Measurements from ENCODE around the gene OBSL1.

OBSL1 gene

DNA sequence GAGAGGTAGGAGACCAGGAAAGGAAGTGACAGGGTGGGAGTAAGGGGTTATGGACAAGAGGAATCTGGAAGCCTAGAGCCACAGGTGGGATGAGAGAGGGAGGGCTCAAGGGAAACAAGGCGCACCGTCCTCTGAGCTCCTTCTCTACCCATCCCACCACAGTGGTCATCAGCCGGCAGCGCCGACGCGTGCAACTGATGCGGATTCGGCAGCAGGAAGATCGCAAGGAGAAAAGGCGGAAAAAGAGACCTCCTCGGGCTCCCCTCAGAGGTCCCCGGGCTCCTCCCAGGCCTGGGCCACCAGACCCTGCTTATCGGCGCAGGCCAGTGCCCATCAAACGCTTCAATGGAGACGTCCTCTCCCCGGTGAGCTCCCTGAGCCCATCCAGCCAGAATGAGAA, 22.3 kb downstream of the OBSL1 start:
- DNase-seq: no peak

DNA sequence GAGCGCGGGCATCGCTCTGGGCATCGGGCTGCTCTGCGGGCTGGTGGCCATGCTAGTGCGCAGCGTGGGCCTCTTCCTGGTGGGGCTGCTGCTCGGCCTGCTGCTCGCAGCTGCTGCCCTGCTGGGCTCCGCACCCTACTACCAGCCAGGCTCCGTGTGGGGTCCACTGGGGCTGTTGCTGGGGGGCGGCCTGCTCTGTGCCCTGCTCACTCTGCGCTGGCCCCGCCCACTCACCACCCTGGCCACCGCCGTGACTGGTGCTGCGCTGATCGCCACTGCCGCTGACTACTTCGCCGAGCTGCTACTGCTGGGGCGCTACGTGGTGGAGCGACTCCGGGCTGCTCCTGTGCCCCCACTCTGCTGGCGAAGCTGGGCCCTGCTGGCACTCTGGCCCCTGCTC, 23.7 kb downstream of the OBSL1 start:
- no peak for DNase-seq

DNA sequence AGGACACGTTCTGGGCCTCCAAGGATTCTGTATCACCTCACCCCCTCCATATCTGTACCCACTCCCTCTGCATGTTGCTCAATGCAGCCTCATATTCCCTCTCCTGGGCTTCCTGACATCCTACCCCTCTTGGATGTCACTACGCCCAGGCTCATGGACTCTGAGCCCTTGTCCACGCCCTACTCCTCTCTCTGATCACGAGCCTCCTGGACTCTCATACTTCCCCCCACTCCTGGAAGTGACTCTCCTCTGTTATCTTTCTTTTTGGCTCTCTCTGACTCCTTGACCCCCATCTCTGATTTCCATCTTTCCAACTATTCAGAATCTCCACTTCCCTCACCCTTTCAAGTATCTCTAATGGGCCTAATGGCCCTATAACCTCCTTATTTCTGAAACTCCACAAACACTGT, 25.4 kb downstream of the OBSL1 start:
- DNase-seq: no peak

DNA sequence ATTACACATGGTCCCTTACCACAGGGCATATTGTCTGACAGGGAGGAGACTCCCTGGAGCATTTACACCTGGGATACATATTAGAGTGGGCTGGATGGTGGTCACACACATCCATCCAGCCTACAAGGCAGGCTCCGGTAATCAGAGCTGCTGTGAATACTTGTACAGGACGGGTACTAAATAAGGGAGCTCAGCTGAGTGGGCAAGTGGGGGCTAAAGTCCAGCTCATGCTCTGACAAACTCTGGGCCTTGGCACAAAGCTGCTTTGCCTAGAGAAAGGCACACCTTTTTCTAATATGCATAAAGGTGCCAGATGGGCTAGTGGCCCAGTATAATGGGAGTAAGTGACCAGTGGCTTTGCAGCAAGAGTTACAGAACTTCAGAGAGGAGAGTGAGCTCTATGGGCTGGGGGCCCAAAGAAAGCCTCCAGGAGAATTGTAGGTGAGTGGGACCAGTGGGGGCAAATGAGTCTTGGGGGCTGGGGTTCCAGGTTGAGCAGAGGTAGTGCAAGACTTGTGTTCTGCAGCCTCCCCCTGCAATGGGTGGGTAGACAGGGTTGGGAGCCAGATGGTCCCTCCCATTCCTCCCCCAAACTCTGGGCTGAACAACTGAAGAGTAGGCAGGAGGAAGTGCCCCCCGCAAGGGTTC, 25.9 kb downstream of the OBSL1 start:
- DNase-seq: no peak

DNA sequence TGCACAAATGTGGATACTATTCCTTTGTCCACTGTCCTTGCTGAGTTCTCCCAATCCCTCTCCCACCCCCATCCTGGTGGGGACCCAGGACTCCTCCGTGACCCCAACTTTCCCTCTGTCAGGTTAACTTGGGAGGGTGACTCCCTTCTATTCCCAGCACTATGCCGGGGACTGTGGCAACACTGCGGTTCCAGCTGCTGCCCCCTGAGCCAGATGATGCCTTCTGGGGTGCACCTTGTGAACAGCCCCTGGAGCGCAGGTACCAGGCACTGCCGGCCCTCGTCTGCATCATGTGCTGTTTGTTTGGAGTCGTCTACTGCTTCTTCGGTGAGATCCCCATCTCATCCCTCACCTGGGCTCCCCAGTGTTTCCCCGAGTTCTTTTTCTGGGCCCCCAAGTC, 26.8 kb downstream of the OBSL1 start:
- no peak for DNase-seq

DNA sequence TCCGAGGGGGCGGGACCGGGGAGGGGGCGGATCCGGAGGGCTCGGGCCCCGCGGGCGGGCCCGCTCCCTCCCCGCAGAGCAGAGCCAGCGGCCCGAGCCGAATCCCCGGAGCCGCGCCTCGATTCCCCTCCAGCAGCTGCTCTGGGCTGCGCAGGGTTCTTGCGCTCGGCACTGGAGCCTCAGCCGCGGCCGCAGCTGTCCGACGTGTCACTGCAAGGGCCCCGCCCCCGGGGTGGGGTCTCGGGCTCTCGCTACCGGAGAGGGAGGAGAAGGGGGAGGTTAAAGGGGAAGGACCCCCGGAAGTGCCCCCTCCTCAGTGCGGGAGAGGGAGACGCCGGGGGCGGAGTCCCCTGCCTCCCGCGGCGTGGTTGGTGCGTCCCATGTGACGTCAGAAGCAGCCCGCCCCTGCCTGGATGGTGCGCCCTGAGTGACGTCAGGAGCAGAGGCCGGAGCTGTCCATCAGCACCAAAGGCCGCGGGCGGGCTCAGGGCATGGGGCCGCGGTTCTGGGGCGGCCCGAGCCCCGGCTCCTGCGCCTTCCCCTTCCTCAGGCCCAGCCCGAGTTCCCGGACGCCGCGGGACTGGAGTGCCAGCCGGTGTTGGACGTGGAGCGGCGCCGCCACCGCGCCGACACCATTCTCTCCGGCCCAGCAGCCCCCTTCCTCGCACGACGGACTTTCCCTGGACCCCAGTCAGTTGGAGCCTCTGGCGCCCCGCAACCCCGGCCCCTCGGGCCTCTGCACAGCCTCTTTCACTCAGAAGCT, 27.6 kb downstream of the OBSL1 start, which contains the start of the genes CHPF and TMEM198:
CHPF (minus strand) TSS at position 214 of the 763 bp plus-strand sequence. CDS start 271 bp downstream, outside the sequence.
TMEM198 (plus strand) TSS at position 433 of the 763 bp plus-strand sequence. CDS start 700 bp downstream, outside the sequence.
- peak; percentile 96 to 98 for DNase-seq

DNA sequence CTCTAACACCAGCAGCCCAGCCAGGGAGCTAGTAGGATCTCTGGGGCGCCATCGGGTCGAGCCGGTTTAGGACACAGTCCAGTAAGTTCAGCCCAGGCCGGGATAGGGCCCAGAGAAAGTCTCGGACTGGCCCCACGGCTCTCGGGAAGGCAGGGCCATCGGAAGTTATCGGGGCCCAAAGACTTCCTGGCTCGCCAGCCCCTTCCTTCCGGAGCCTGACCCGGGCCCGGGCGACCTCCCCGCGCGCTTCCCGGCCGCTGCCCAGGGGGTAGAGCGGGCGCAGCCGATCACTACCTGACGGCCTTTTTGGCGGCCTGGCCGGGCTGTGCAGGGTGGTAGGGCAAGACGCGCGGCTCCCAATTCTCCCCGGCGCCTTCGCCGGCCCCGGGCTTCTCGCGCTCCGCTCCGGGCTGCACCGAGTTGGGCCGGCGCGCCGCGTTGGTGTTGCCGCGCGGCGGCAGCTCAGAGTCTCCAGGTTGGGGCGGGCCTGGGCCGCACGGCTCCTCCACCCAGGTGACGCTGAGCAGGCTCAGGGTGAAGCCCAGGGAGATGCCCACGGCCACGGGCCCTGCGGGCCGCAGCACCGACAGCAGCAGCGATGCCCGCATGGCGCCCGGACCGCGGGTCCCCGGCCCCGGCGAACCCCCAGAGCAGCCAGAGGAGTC, 28.3 kb downstream of the OBSL1 start:
- DNase-seq: peak in 1 of 2 experiments; percentile 20

DNA sequence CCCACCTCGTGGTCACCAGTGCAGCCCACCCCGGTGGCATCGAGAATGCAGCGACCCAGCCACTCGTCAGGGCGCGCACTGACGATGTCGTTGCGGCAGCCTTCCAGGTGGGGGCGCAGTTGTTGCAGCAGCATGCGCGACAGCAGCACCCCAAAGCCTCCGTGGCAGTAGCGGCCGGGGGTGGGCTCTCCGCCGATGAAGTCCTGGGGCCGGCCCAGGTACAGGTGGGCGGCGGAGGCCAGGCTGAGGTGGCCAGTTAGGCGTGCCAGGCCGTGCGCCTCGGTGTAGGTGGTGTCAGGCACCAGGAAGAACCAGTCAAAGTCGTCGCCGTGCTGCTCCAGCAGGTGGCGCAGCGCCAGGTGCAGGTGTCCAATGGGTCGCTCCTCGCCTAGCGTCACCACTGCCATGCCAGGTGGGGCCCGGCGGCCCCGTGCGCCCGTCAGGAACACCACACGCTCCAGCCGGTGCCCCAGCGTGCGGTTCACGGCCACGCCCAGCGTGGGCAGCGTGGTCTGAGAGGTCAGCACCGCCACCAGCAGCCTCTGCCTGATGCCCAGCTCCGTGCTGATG, 29.6 kb downstream of the OBSL1 start:
- peak; percentile 56 to 77 for DNase-seq

DNA sequence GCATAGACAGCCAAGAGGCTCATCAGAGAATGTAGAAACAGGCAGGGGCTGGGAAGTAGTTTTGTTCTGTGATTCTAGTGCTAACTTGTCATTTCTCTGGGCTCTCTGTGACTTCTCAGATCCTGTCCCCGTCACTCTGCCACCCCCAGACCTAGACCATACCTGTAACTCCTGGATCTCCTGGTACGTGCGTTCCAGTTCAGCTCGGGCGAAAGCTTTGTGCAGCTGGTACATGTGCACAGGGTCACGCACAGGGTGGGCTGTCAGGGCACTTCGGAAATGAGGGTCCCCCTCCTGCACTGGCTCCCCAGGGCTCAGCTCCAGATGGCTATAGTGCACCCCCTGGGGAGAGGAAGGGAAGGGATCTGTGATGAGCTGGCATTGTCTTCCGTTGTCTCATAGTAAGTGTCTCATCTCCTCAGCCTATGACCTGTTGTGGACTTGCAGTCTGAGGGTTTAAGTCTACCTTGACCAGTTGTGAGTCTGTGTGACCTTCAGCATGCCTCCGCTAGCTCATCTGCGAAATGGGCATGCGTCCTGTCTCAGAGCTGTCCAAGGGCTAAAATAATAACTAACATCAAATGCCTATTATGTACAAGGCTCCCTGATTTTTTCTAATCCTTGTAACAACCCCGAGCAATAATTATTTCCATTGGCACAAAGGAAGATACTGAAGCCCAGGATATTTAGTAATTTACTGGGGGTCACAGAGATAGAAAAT, 30.4 kb downstream of the OBSL1 start:
- no peak for DNase-seq

DNA sequence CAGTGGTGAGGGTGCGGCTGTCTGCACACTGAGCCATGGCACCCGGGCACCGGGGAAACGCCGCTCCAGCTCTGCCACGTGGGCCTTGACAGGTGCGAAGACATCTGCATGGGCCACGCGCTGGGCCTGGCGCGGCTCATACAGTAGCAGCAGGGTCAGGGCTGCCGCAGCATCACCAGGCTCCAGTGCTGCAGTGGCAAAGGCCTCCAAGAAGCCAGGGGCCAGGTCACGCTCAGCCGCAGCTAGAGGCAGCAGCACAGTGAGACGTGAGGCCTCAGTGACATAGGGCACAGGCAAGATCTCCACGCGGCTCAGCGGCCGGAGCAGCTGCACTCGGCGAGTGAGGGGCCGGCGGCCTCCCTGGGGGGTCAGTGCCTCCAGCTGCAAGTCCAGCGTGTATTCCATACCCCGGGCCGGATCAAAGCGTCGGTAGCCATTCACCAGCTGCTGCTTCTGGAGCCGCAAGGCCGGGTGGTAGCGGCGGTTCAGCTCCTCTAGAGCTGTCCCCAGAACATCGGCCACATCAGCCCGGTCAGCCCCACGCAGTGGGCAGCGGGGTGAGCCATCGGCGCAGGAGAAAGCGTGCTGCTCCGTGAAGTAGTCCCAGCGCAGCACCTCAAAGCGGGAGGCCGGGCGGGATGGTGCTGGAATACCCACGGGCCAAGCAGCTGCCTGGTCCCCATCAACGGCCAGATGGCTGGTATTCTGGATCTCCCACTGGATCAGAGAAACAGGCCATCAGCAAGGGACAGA, 31.2 kb downstream of the OBSL1 start:
- no peak for DNase-seq

DNA sequence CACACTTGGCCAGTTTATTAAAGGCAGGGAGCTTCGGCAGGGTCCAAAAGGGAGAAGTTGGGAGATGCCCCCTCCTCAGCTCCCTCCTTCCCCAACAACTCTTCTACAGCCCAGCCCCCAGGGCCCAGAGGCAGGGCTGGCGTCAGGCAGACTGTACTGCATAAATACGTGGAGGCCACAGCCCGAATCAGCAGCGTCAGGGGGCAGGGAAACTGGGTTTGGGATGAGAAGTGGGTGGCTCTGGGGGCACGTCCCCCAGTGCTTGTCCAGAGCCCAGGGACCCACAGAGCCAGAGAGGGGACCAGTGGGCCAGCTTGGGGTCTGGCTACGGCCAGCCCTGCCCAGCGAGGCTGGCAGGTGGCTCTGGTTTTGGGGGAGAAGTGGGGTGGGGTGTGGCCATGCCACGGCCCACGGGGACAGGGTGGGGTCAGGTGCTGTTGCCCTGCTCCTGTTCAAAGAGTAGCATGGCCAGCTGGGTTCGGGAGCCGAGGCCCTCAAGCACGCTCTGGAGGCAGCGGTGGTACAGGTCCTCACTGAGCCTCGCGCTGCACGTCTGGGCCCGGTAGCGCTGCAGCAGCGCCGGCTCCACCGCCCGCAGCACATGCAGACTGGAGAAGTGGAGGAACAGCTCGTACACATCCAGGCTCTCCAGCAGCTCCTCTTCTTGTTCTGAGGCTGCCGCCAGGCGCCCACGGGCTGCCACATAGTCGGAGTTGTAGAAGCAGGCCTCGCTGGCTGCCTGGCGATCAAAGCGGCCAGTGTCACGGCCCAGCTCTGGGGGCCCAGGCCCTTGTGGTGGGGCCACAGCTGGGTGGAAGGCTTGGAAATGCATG, 32.2 kb downstream of the OBSL1 start:
- DNase-seq: no peak

DNA sequence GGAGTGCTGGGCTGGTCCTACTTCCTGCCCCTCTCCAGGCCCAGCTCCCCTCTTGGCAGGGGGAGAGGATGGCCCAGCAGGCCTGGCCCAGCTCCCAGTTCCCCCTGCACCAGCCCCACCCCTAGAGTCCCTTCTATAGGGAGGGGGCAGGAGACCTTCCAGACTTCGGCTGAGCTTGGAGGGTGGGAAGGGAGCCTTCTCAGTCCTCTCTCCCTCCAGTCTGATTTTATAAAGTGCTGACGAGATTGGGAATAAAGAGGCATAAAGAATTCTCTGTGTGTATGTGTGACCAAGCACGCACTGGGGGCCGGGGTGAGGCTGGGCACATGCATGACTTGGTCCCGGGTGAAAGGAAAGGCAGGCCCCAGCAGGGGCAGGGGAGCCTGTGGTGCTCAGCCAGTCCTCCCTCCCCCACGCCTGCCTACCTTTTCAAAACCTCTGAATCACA, 32.8 kb downstream of the OBSL1 start:
- DNase-seq: no peak

DNA sequence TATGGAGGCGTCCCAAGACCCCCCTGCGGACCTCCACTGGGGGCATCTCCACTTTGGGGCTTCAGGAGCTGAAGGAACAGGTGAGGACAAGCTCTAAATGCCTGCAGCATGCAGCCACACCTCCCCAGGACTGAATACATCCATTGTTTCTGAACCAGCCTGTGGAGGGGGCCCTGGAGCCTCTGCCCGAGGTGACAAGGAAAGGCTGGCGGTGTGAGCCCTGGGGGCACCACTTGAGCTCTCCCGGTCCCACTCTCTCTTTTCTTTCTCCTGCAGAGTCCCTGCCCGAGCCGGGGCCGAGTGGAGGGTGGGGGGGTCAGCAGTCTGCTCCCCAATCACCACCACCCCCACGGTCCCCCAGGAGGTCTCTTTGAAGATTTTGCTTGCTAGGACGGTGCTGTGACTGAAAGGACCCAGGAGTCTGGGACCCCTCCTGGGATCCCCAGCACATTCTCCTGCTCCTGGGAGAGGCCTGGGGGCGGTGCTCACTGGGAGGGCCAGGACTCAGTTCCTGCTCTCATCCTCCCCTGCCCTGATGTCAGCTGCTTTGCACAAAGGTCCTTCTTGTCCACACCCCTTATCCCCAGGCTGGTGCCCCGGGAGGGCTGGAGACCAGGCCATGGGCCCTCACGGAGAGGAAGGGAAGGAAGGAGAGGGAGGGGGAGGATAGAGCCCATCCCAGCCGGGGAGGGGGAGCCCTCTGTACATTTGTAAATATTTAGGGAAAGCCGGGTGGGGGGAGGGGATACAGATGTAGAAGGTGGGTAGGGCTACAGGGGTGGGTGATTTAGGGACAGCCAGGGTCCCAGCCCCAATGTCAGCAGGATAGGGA, 33.5 kb downstream of the OBSL1 start:
- DNase-seq: no peak

DNA sequence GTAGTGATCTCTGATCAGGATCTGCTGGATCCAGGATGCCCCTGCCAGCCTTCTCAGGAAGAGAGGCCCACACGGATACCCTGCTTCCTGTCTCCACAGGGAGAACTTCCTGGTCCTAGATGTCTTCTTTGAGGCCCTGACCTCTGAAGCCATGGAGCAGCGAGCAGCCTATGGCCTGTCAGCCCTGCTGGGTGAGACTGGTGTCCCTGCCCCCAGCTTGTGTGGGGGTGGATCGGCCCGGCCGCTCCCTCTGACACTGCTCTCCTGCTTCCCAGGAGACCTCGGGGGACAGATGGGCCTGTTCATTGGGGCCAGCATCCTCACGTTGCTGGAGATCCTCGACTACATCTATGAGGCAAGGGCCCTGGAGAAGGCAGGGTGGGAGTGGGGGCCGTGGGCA, 34.4 kb downstream of the OBSL1 start:
- peak in 1 of 2 experiments; percentile 23 for DNase-seq

DNA sequence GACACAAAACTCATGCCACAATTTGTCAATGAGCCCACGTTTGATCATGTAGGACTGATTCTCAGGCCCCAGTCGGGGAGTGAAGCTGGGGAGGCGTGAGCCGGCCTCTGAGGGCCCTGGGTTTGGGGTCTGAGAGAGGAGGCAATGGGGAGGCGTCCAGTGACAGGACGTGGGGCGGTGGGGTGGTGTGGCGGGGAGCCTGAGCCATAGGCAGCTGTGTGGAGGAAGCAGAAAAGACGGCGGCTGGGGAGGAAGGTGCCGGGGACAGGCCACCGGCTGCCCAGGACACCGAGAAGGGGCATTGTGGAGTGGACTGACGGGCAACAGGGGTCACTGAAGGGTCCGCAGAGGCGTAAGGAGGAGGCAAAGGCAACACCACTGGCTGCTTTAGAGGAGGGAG, 34.9 kb downstream of the OBSL1 start:
- DNase-seq: no peak

DNA sequence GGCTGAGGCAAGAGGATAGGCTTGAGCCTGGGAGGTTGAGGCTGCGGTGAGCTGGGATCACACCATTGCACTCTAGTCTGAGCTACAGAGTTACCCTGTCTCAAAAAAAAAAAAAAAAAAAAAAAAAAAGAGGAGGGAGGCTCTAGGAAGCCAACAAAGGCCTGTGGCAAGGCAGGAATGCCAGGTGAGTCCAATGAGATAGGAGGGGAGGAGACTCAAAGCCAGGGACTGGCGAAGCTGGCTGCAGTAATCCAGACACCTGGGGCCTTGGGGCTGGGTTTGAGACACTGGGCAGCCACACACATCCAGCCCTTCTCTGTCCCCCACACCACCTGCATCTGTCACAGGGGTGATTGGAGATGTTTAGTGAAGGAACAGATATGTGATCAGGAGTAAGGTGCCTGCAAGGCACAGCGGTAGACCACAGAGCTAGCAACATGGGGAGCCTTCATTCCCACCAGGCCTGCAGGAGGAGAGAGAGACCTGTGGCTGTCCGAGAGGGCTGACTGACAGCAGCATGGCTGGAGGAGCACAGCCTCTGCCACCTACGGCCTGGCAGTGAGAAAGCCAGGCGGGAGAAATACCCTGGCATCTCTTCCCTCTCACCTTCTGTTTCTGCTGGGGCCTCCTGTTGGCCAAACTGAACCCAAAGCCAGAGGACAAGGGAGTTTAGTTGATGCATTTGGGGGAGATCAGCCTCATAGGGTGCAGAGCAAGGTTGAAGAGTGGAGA, 37.2 kb downstream of the OBSL1 start:
- no peak for DNase-seq

DNA sequence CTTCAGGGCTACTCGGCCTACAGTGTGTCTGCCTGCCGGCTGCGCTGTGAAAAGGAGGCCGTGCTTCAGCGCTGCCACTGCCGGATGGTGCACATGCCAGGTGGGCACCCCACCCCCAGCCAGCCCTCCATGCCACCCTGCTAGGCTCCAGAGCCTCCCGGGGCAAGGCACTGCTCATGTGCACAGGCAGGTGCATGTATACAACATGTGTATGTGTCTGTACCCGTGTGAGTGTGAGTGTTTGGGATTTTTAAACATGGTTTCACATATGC, 39.0 kb downstream of the OBSL1 start:
- no peak for DNase-seq

DNA sequence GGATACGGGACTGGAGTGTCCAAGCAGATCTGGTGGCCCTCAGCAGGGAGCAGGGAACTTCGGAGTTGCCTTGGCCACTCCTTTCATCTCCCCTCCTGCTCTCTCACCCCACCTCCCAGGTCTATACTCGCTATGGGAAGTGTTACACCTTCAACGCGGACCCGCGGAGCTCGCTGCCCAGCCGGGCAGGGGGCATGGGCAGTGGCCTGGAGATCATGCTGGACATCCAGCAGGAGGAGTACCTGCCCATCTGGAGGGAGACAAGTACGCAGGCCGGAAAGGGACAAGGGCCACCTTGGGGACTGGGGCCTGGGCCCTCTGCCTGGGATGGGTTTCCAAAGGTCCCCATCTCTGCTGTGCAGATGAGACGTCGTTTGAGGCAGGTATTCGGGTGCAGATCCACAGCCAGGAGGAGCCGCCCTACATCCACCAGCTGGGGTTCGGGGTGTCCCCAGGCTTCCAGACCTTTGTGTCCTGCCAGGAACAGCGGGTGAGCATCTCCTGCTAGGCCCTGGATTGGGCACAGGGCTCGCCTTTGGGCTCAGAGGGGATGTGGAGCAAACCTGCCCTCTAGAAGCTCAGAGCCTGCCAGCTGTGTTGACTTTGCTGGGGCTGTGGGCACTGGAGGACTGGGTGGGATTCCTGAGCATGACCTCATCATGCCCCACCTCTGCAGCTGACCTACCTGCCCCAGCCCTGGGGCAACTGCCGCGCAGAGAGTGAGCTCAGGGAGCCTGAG, 39.5 kb downstream of the OBSL1 start:
- no peak for DNase-seq

All from NCI-H524 (cell line).